Pulmonary artery endothelial cell (primary cell): ENCODE results near the gene FAM72B. TPM values are rescaled to one million over a fixed set of nuclear protein-coding genes. Genes with fewer than 3 reads are reported as not detected.
"Not testable (repeated sequence)": the region's sequence is repeated elsewhere in the genome, so short reads cannot be mapped to it uniquely, and the experiment has no call there.

Experiments
- DNase-seq: peaks from one replicate; pipeline ENCODE4 v3.0.0-alpha.2; 2011; ENCODE audit warnings: low read depth, low spot score
- total RNA-seq: library from RNA; depleted of rRNA; stranded (reverse); fragments of >200 nt; gene quantifications from 2 replicates; pipeline ENCODE4 v1.2.3, GENCODE V29; 2014

Gene FAM72B
- total RNA-seq, 1 donor from 2014 or later, result 2.2 TPM

GRCh38 chr1:121200232-121200631 is 16.1 kb upstream of the FAM72B start:
- not testable (repeated sequence) for DNase-seq

DNA sequence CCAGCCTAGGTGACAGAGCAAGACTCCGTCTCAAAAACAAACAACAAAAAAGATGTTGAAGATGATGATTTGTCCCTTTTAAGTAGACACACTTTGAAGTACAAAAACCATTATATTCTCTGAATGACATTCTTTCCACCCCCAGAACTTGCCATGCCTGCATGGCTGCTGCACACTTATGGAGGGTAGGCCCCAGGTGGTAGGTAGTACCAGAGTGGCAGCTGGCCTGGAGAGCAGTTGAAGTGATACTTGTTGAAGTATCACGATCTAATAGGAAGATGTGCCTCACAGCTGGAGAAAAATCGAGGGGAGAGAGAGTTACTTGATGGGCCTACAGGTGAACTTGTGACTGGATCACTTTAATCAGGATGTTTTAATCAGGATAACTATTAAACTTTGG is 15.6 kb upstream of the FAM72B start:
- not testable (repeated sequence) for DNase-seq

DNA sequence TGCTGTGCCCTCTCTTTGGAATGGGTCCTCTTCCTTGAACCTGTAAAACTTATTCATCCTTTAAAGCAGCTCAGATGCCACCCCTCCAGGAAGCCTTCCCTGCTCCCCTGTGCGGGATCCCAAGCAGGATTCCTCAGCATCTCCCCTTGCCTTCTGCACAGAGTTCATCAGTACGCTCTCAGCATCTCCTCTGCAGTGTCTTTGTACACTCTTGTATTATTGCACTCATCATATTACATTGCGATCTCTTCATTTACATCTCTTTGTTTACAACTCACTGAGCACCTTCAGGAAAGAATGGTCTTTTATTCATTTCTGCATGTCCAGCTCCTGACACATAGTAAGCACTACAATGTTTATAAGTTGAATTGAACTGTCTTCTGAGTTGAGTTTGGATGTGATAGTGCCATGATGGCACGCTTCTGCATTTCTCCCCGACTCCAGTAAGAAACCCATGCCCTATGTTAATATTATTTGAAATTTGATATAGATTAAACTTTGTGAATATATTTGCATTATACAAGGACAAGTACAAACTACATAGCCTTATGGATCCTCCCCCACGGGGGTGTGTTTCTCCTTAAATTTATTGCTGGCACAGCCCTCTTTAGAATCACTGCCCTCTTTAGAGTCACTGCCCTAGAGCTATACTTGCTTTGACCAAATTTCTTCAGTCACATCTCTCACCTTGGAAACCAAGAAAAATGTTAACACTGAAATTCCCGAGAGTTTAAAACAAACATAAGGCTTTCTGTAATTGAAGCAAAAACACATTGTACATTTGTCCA is 13.1 kb upstream of the FAM72B start:
- not testable (repeated sequence) for DNase-seq

DNA sequence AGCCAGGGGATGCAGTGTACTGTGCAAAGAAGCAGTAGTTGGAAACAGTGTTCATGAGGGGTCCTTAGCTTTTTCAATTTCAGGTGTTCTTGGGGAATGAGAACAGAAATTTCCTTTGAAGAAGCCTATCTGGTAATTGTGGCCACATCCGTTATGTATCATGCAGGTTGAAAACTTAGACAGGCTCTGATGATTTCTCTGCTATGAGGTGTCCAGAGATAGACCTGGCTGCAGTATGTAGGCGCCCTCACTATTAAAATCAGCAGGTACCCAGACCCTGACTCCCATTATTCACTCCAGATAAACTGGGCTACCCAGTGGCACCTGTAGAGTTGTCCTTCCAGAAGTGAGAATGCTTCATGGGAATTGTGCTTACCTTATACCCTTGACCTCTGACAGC is 8.4 kb upstream of the FAM72B start:
- DNase-seq, result not testable (repeated sequence)

DNA sequence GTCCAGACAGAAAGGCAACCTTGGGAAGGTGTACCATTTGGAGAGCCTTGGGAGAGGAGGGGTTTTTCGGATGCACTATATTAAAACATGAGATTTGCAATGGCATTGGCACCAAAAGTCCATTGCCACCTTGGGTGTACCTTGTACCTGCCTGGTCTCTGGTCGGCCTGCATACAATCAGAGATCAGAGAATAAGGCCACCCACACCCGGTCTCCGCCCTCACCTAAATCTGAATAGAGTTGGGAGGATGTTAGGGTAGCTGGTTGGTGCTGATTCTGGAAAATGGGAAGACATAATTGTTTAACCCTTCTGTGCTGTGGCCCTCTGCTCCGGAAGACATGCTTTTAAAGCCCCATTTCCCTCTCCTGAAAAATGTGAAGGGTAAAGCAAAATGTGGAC is 3.8 kb upstream of the FAM72B start:
- not testable (repeated sequence) for DNase-seq

- DNase-seq, result not testable (repeated sequence)
Observed at GRCh38 chr1:121186191-121186590, 2.1 kb upstream of the FAM72B start.

GRCh38 chr1:121185140-121185708 is 1.1 kb upstream of the FAM72B start:
- DNase-seq, result not testable (repeated sequence)

DNA sequence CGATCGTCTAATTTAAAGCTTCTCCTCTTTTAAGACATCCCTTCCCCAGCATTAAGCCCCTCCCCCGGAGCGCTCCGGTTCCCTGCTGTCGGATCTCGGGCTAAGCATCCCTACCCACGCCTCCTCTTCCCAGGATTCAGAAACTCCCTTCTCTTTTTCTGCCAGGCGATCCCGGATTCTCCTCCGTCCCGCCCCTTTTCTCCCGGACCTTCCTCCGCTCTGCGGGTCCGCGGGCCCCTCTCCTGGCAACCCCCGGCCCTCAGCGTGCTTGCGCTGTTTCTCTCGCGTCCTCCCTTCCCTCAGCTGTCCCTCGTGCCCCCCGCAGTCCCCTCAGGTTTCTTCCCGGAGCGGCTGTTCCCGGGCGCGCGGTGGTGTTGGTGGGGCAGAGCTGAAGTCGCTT is 273 bp downstream of the FAM72B start:
- not testable (repeated sequence) for DNase-seq

DNA sequence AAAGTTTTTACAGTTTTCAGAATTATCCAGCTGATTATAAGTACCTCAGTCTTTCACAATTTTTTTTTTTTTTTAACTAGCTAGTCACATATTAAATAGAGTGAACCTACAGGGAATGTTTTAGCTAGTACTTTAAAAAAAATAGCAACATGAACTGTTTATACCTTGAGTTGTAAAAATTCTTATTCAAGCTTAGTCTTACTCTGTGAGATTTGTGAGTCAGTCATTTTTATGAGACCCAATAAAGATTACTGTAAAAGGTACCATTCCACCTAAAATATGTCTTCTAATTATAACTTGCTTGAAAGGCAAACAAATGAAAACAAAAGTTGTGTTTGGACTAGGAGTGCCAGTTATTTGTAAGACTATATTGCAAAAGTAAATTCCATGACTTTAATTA is 5.9 kb downstream of the FAM72B start:
- DNase-seq, result not testable (repeated sequence)

DNA sequence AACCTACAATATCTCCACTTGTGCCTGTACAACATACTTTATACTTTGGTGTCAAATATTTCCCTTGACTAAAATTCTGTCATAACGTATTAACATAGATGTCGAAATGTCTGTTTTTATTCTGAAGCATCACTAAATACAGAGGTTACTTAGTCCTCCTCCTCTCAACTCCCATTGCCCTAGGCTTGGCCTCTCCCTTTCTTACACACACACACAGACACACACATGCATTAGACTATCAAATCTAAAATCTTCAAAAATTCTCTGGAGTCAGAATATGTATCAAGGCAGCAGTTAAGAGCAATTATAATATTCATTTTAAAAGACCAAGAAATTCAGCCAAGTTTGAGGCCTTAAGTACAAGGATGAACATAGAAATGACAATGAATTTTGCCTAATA is 7.5 kb downstream of the FAM72B start:
- DNase-seq, result not testable (repeated sequence)

DNA sequence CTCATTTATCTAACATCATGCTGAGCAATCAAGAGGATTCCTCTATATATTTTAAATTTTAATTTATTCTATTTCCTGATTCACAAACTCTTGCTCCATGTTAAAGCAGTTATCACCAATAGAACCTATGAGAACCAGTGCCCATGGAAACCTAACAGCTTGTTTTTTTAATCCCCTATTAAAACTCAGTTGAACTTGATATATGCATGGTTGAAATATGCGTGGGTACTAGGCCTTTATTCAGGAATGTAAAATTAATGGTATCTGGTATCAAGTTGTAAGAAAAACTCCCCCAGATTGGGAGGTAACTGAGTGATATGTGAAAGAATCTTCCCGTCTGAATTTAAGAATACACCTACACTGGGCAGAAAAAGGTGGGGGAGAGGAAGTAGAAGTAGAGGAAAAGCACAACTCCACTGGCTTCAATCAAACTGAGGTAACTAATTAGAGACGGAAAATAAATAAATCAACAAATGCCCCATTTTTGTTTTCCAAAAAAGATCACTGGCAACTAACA is 15.9 kb downstream of the FAM72B start:
- DNase-seq, result not testable (repeated sequence)

DNA sequence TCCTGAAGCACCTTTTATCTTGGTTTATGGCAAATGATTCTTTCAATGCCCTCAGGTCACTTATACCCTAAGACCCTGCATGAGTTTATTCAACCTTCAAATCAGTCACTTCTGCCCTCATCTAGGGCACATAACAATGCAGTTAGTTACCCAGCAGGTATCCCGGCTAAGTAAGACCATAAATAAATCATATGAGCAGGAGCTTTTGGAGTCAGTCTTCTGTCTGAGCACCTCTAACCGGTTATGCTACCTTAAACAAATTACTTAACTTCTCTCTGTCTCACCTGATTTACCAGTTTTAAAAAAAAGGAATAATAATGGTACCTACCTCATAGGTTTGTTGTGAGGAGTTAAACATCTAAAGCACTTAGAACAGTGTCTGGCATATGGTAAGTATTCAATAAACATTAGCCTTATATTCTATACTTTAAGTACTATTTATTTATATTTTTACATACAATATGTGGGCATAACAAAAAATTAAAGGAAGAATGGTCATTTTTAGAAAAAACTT is 16.9 kb downstream of the FAM72B start:
- DNase-seq, result not testable (repeated sequence)

DNA sequence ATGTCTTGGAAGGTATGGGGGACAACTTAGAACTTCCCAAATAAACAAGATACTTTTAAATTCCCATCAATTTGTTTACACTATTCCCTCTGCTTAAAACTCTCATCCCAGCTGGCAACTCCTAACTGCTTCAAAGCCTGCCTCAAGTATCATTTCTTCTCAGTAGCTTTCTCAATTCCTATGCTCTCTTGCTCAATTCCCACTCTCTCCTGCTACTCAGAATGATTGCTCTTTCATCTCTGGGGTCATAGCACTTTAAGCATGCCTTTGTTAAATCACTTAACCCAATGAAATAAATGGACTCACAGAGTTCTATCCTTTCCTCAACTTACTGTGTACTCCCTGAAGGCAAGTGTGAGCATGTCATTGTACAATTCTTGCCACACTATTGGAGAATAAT is 18.8 kb downstream of the FAM72B start:
- not testable (repeated sequence) for DNase-seq

DNA sequence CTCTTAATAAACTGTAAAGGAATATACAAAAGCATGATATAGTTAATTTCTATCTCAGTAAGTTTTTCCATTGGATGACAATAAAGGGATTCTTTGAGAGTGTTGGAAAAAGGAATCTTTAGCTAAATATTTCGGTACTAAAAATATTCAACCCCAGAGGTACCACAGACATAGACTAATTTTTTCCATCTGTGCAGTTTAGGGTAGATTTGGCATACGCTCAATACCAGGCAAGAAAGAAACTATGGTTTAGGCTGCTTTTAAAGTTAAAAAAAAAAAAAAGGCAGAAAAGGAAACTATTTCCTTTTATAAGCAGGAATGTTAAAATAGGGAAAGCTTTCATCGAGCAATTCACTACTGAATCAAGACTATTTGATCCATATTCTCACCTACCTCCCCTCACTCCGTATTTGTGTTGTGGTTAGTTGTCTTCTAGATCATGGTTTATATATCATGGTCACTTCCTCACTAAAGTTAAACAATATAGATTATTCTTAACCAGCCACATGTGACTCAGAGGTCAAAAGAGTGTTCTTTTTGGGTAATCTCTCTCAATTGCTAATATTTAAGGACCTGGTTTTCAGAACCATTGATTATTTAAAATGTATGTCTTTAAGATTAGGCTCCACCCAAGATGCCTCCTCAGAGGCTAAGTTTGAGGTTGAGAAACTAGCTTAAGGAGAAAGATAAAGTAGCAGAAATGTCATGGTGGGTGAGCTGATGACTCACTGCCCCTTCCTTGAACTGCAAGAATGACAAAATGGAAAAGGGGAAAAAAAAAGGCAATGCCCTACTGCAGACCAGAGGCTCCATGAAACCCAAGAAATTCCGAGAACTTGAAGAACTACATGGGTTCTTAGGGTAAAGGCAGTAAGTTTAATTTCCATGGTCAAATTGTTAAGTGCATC is 20.0 kb downstream of the FAM72B start:
- DNase-seq, result not testable (repeated sequence)

DNA sequence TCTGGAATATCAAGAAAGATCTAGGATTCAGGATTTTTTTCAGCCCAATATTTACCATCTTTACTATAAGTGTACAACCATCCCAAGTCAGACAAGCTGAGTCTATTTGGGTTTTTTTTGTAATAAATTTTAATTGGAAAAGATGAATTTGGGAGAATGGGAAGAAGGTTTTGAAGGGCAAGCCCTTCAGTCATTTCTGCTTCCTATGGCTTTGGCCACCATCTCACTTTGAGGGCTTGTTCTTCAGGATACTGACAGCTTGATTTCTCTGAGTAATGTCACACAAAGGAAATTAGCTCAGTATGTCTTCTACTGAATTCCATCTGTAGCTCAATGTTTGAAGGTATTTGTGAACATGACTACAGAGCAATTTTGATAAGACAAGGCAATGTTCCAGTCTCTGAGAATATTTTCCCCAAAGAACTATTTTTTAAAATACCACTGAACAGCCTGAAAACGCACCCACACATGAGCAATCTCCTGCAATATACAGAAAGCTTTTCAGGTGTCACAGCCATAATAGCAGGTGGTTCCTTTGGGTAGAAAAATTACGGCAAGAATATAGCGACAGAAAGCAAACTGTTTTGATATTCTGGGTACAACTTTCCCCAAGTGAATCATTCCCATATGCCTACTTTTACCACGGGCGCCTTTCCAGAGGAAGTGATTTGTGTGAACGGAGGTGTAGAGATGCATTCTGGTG is 22.8 kb downstream of the FAM72B start:
- DNase-seq, result not testable (repeated sequence)

DNA sequence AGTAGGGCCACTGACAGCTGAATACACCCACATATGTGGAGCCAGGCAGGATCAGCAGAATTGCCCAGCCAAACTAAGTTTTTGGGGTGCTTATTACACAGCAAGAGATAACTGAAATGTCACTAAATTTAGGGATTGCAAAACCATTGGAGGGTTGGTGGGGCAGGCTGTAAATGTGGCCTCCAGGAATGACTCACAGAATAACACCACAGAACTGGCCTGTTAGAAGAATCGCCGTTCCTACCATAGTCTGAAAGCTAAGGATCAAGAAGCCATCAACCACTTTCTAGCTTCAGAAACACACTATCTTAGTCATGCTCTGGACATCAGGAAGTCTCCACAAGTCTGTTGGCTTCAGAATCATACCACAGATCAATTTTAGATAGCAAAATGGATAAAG is 24.0 kb downstream of the FAM72B start:
- DNase-seq, result not testable (repeated sequence)

- DNase-seq, result not testable (repeated sequence)
Observed at GRCh38 chr1:121157609-121158008, 26.5 kb downstream of the FAM72B start.

GRCh38 chr1:121156958-121157603 is 27.1 kb downstream of the FAM72B start:
- not testable (repeated sequence) for DNase-seq

DNA sequence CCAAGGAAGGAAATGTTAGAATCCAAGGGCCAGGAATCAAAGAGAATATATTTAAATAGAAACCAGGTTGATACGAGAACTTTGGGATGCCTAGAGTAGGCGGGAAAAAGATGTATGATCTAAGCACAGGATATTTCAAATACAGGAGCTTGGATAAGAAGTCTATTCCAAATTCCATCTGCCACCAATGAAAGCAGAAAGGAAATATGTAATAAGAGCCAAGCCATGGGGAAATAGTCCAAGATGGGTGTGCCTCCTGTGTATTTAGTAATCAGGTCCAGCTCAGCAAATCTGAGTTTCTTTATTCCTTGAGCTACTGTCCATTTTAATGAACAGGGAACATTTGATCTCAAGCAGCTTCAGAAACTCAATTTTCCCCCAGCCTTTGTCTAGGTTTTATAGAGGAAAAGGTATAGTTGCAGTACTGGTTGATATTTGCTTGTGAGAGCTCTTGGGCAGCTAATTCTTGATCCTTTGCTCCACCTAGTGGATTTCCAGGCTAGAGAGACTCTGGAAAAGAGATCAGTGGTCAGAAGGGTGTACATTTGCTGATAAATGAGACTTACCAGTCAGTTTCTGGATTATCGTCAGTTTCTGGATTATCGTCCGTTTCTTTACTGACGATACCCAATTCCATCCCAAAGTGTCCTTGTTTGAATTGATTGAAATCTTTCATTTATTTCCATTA is 28.3 kb downstream of the FAM72B start:
- DNase-seq, result not testable (repeated sequence)

DNA sequence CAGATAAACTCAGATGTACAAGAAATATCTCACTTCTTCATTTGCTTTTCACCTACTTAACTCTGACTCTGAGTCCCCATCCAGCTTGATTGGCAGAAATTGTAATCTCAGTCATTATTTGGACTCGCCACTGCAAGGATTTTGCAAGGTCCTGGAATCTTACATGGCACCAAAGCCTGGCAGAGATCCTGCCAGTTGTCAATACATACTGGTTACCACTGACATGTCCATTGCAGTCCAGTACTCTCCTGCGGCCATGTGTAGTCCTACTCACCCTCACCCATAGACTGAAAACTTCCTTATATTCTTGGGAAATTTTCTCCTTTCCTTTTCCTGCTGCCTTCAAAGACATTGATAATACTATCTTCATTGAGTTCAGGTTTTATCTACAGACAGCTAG is 29.3 kb downstream of the FAM72B start:
- not testable (repeated sequence) for DNase-seq
